ENCODE measurements around the gene SMPD3. TPM values are rescaled to one million over a fixed set of nuclear protein-coding genes. Genes with fewer than 3 reads are reported as not detected.

Gene SMPD3
- total and polyA plus RNA-seq, 2 donors (not counting 3 experiments of a cell fraction or from before 2014, with no cell fraction given), result not detected

DNA sequence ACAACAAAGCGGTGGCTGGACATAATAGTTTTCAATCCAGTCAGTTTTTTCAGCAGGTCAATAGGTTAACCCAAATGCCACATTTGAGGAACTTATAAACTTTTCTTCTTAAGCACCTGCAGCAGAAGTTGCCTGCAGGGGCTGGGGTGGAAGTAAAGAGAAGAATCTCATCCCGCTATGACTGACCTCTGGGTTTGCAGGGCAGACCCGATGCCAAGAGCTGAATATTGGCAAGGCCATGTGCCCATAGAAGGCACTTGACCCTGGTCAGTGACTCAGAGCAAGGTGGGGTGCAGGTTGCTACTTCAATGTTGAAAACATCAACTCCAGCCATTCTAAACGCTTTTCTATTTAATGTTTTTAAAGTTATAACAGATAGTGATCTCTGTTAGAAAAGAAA is 17.9 kb upstream of the SMPD3 start:
- ChIA-PET CTCF (interaction anchor here (0.6 kb wide), 1 partner anchor 44 kb away, joined by 3 read pairs; no protein-coding TSS in a partner anchor), POLR2A (no interaction called here)
- H2AFZ ChIP-seq (ENCODE audit: low read depth, low read length), result no peak overlapping the region
- no peaks in the 10 kb centered on the region for H3K36me3 ChIP-seq (ENCODE audit: control insufficient read depth in 2 of 2, extremely low read depth in 1 of 2, insufficient read depth in 2 of 2, low read length in 2 of 2)
- peaks cover 2% of the 10 kb centered on the region for H3K4me1 ChIP-seq (ENCODE audit: control insufficient read depth, extremely low read depth, insufficient read depth, low read length)
- TF ChIP-seq FOS (IDR thresholded peaks at IDR 0.05; ENCODE audit: borderline replicate concordance, insufficient read depth, low read length) (no peak), POLR2A (IDR thresholded peaks at IDR 0.05; ENCODE audit: low read depth, low read length) (no peak), EZH2 (IDR thresholded peaks at IDR 0.05; ENCODE audit: borderline replicate concordance, low read depth, low read length, severe bottlenecking) (no peak), POLR2AphosphoS5 (IDR thresholded peaks at IDR 0.05; ENCODE audit: insufficient read depth, low read depth, low read length) (no peak)
- TF ChIP-seq, protein P1, sequence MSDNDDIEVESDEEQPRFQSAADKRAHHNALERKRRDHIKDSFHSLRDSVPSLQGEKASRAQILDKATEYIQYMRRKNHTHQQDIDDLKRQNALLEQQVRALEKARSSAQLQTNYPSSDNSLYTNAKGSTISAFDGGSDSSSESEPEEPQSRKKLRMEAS (IDR thresholded peaks at IDR 0.05; ENCODE audit: insufficient read depth, insufficient read length), result no peak
- TF ChIP-seq, protein P2, sequence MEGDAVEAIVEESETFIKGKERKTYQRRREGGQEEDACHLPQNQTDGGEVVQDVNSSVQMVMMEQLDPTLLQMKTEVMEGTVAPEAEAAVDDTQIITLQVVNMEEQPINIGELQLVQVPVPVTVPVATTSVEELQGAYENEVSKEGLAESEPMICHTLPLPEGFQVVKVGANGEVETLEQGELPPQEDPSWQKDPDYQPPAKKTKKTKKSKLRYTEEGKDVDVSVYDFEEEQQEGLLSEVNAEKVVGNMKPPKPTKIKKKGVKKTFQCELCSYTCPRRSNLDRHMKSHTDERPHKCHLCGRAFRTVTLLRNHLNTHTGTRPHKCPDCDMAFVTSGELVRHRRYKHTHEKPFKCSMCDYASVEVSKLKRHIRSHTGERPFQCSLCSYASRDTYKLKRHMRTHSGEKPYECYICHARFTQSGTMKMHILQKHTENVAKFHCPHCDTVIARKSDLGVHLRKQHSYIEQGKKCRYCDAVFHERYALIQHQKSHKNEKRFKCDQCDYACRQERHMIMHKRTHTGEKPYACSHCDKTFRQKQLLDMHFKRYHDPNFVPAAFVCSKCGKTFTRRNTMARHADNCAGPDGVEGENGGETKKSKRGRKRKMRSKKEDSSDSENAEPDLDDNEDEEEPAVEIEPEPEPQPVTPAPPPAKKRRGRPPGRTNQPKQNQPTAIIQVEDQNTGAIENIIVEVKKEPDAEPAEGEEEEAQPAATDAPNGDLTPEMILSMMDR (IDR thresholded peaks at IDR 0.05; ENCODE audit: extremely low read depth in 1 of 2, insufficient read depth in 1 of 2, low read depth in 1 of 2, low read length in 2 of 2), result no peak
- FAIRE-seq (no peak), DNase-seq (ENCODE audit: low read depth, low spot score) (no peak)
- H3K9me3 ChIP-seq (replicated peaks; ENCODE audit: control insufficient read depth, insufficient read depth, low read length), result no peaks in the 10 kb centered on the region
- H3K4me3 ChIP-seq (replicated peaks in 1 of 3; ENCODE audit: insufficient read depth in 1 of 3, low read depth in 1 of 3, low read length in 3 of 3), result no peak overlapping the region
- H3K9ac ChIP-seq (replicated peaks; ENCODE audit: extremely low read depth, insufficient read depth, low read length), result no peak overlapping the region
- no TSS peak for BruUV-seq (replicated peaks)
- no peaks in the 10 kb centered on the region for H4K20me1 ChIP-seq (replicated peaks; ENCODE audit: control insufficient read depth, extremely low read depth, insufficient read depth, low read length)
- no peaks in the 10 kb centered on the region for H3K9me1 ChIP-seq (replicated peaks; ENCODE audit: control insufficient read depth, extremely low read depth, insufficient read depth, low read length)
- intact Hi-C loops (cut with micrococcal nuclease) (no loop called here), dilution Hi-C loops (cut with MboI; ENCODE audit: extremely low pct_ligation_motif_present, low sequenced_read_pairs) (no loop called here)
- no peak overlapping the region for H3K27ac ChIP-seq (ENCODE audit: insufficient read depth, low read depth, low read length)
- H3K79me2 ChIP-seq (ENCODE audit: control insufficient read depth, insufficient read depth, low read length), result no peaks in the 10 kb centered on the region
- H3K27me3 ChIP-seq (ENCODE audit: control insufficient read depth in 2 of 2, insufficient read depth in 2 of 2, low read length in 2 of 2), result peaks cover 0 to 13% of the 10 kb centered on the region in 2 experiments
- H3K4me2 ChIP-seq (ENCODE audit: insufficient read depth, low read length), result no peak overlapping the region

All from endothelial cell of umbilical vein (primary cell).